HFF-Myc (cell line): ENCODE measurements around the gene WIPF2.

Experiments used
- DNase-seq: peaks from one replicate; pipeline ENCODE4 v3.0.0-alpha.2; 2011; ENCODE audit warnings: low read depth; ENCODE audit errors: extremely low read depth
- H3K4me3 ChIP-seq: replicated peaks from 2 replicates; pipeline ENCODE4 v1.5.1; 2011; ENCODE audit warnings: low read depth, mild to moderate bottlenecking, control low read depth, low read length
- TF ChIP-seq, protein P1 (sequence below): IDR thresholded peaks from 2 replicates; pipeline ENCODE4 v1.5.1; 2012; ENCODE audit warnings: mild to moderate bottlenecking, low read depth, low read length, control low read depth; ENCODE audit errors: missing control alignments

The WIPF2 gene

DNA sequence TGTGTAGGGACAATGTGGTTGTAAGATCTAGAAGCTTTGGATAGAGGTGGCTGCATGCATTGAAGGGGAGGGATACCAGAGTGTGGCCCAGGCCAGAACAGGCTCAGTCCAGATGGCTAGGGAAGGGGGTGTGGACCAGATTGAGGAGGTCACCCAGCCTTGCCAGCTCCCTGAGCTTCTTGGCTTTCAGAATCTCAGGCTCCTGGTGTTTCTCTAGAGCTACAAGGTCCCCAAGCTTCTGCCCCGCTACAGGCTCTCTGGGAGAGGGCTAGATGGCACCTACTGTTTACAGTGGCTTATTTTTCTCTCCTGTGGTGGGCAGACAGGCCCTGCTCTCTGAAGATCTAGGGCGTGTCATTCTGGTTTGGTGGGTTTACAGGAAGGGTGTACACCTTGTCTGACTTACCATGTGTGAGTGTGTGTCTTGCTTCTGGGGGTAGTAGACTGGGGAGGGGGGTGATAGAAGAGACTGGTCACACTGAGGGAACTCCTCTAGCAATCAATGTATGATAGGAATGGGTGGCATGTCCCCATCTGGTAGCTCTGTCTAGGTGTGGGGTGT is 90.9 kb downstream of the WIPF2 start:
- TF ChIP-seq, protein P1, sequence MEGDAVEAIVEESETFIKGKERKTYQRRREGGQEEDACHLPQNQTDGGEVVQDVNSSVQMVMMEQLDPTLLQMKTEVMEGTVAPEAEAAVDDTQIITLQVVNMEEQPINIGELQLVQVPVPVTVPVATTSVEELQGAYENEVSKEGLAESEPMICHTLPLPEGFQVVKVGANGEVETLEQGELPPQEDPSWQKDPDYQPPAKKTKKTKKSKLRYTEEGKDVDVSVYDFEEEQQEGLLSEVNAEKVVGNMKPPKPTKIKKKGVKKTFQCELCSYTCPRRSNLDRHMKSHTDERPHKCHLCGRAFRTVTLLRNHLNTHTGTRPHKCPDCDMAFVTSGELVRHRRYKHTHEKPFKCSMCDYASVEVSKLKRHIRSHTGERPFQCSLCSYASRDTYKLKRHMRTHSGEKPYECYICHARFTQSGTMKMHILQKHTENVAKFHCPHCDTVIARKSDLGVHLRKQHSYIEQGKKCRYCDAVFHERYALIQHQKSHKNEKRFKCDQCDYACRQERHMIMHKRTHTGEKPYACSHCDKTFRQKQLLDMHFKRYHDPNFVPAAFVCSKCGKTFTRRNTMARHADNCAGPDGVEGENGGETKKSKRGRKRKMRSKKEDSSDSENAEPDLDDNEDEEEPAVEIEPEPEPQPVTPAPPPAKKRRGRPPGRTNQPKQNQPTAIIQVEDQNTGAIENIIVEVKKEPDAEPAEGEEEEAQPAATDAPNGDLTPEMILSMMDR, result no peak
- no peak overlapping the region for H3K4me3 ChIP-seq

DNA sequence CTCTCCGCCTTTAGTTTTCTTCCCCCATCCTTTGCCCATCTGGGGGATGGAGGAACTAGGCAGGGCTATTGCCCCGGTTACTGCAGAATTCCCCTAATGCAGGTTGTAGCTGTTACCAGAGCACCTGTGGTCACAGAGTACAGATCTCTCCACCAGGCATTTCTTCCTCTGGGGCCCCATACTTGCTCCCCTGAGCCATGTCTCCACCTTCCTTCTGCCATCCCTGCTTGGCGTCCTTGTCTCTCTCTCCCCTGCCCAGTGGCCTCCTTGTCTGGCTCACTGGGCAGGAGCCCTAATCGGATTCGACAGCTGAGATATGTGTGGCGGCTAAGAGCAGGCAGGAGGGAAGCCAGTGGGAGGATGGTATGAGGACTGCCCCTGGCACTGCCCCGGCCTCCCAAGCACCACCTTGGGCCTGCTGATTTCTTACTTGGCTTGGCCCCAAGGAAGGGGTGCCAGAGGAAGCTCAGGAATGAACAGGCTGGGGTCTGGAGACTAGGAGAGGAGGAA is 91.8 kb downstream of the WIPF2 start:
- no peak for DNase-seq
- TF ChIP-seq, protein P1, result no peak
- H3K4me3 ChIP-seq, result no peak overlapping the region

More for the DNA sequence above, 90.9 kb downstream of the WIPF2 start:
- no peak for DNase-seq

- H3K4me3 ChIP-seq, result no peak overlapping the region
- TF ChIP-seq, protein P1, result no peak
- no peak for DNase-seq
These were observed 92.5 kb downstream of the WIPF2 start for GRCh38 chr17:40311575-40311974.

- no peak overlapping the region for H3K4me3 ChIP-seq
- DNase-seq, result no peak
- TF ChIP-seq, protein P1, result no peak
These were observed 93.1 kb downstream of the WIPF2 start for GRCh38 chr17:40312131-40312731.

- H3K4me3 ChIP-seq, result no peak overlapping the region
- DNase-seq, result no peak
- TF ChIP-seq, protein P1, result no peak
These were observed 94.0 kb downstream of the WIPF2 start for GRCh38 chr17:40312893-40313667.

GRCh38 chr17:40313668-40314583 is 94.8 kb downstream of the WIPF2 start:
- no peak for DNase-seq
- no peak overlapping the region for H3K4me3 ChIP-seq
- TF ChIP-seq, protein P1, result no peak
